ENCODE results near the gene HGFAC.
"Not testable (repeated sequence)": the region's sequence is repeated elsewhere in the genome, so short reads cannot be mapped to it uniquely, and the experiment has no call there.

The HGFAC gene

GRCh38 chr4:3406431-3406830 lies 35.3 kb upstream of the HGFAC start:
- TF ChIP-seq POLR2A (IDR thresholded peaks at IDR 0.05; ENCODE audit: low read depth, low read length): no peak
- DNase-seq (ENCODE audit: insufficient read length, low spot score) (no peak), FAIRE-seq (no peak)

GRCh38 chr4:3407171-3407771 lies 34.5 kb upstream of the HGFAC start:
- no peak for DNase-seq (ENCODE audit: insufficient read length, low spot score)
- no peak for FAIRE-seq
- no peak for TF ChIP-seq POLR2A (IDR thresholded peaks at IDR 0.05; ENCODE audit: low read depth, low read length)

- no peak for TF ChIP-seq POLR2A (IDR thresholded peaks at IDR 0.05; ENCODE audit: low read depth, low read length)
- DNase-seq (ENCODE audit: insufficient read length, low spot score) (no peak), FAIRE-seq (no peak)
These were observed 33.6 kb upstream of the HGFAC start for GRCh38 chr4:3407930-3408792.

- FAIRE-seq (no peak), DNase-seq (ENCODE audit: insufficient read length, low spot score) (no peak)
These were observed 32.9 kb upstream of the HGFAC start for GRCh38 chr4:3408793-3409330.

GRCh38 chr4:3409571-3410091 lies 32.1 kb upstream of the HGFAC start:
- FAIRE-seq: no peak
- no peak for TF ChIP-seq POLR2A (IDR thresholded peaks at IDR 0.05; ENCODE audit: low read depth, low read length)
- DNase-seq (ENCODE audit: insufficient read length, low spot score): no peak

More at GRCh38 chr4:3408793-3409330, 32.9 kb upstream of the HGFAC start:
- TF ChIP-seq POLR2A (IDR thresholded peaks at IDR 0.05; ENCODE audit: low read depth, low read length): no peak

DNA sequence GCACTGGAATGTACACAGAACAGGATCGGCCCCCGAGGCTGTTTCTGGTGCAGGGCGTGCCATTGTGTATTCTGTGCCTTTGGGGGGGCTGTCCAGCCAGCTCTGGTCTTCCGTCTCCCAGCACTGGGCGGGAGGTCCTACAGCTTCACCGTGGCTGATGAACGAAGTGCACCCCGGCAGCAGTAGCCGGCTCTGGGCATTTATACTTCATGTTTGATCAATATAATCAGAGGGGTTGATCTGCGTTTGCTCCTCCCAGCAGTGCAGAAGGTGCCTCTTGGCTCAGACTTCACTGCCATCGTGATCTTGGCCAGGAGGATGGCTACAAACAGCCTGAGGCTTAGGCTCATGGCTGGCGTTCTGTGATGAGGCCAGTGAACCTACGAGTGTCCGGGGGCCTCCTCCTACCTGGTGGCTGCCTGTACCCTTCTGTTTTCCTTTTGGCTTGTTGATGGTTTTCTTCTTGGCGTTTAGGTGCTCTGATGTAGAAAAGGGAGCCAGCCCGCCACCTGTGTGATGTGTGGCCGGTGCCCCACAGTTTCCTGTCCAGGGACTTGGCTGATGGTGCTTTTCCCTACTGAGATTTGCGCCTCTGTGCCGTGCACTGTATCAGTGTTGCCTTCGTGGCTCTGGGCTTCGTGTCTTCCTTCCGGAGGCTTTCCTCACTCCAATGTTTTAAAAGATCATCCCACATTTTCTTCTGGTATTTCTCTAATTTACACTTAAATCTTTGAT lies 31.2 kb upstream of the HGFAC start:
- FAIRE-seq (no peak), DNase-seq (ENCODE audit: insufficient read length, low spot score) (no peak)
- TF ChIP-seq POLR2A (IDR thresholded peaks at IDR 0.05; ENCODE audit: low read depth, low read length): no peak

DNA sequence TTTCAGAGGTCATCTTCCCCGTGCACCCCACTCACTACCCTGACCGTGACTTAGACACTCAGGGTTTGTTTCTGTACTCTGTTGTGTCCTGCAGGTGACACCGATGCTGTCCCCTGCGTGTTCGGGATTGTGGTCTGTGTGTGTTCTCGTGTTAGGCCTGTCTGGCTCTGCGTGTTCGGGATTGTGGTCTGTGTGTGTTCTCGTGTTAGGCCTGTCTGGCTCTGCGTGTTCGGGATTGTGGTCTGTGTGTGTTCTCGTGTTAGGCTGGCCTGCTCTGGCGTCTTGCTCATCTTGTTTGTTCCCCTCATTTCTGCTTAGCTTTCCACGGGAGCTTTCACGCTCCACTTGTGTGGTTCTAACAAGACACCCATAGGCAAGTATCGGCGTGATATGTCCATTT lies 30.6 kb upstream of the HGFAC start:
- not testable (repeated sequence) for DNase-seq (ENCODE audit: insufficient read length, low spot score)

DNA sequence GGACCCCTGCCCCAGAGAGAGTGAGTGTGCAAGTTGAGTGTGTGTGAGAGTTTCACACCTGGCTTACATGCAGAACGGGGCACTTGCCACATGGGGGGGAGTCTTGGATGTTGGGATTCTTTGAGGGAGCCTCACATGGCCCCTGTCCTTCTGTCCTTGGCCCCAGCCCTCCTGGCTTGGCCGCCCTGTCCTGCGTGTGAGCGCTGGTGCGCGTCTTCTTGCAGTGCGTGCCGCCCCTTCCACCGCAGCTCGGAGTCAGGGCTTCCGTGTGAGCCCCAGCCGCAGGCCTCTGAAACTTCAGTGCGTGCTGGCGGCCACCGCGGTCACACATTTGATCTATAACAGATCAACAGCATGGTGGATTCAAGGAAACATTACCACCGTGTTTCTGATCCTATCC lies 30.1 kb upstream of the HGFAC start:
- DNase-seq (ENCODE audit: insufficient read length, low spot score): no peak
- FAIRE-seq: no peak
- no peak for TF ChIP-seq POLR2A (IDR thresholded peaks at IDR 0.05; ENCODE audit: low read depth, low read length)

More for the DNA sequence above, 30.6 kb upstream of the HGFAC start:
- not testable (repeated sequence) for FAIRE-seq

DNA sequence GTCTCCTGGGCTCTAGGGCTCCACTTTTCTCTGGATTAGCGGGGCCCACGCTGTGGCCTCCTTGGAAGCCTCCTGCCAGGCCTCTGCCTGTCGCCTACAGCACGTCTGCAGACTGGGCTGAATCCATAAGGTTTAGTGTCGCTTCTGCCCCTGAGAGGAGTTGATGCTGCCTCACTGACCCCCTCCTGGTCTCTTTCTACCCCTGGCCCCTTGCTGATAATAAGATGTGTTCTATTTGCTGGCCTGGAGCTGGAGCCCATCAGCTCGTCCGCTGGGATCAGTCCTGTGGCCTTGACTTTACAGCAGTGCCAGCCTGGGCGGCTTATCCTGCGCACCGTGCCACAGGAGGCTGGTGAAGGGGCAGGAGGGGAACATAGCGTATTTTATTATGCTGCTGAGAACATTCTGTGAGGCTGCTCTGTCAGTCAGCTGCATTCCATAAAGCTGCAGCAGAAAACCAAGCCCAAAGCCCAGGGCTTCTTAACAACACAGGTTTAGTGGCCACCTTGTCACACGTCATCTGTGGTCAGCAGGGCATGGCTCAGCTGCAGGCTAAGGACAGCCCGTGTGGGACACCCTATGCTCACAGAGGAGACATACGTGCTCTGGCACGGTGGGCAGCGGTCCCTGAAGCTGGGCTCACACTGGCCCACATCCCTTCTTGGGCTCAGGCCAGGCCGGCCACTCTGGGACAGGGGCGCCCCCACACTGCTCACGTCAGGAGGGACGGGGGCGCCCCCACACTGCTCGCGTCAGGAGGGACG lies 29.3 kb upstream of the HGFAC start:
- no peak for DNase-seq (ENCODE audit: insufficient read length, low spot score)
- no peak for FAIRE-seq
- TF ChIP-seq POLR2A (IDR thresholded peaks at IDR 0.05; ENCODE audit: low read depth, low read length): no peak

GRCh38 chr4:3413217-3413671 lies 28.5 kb upstream of the HGFAC start:
- TF ChIP-seq POLR2A (IDR thresholded peaks at IDR 0.05; ENCODE audit: low read depth, low read length): no peak
- no peak for DNase-seq (ENCODE audit: insufficient read length, low spot score)
- no peak for FAIRE-seq

DNA sequence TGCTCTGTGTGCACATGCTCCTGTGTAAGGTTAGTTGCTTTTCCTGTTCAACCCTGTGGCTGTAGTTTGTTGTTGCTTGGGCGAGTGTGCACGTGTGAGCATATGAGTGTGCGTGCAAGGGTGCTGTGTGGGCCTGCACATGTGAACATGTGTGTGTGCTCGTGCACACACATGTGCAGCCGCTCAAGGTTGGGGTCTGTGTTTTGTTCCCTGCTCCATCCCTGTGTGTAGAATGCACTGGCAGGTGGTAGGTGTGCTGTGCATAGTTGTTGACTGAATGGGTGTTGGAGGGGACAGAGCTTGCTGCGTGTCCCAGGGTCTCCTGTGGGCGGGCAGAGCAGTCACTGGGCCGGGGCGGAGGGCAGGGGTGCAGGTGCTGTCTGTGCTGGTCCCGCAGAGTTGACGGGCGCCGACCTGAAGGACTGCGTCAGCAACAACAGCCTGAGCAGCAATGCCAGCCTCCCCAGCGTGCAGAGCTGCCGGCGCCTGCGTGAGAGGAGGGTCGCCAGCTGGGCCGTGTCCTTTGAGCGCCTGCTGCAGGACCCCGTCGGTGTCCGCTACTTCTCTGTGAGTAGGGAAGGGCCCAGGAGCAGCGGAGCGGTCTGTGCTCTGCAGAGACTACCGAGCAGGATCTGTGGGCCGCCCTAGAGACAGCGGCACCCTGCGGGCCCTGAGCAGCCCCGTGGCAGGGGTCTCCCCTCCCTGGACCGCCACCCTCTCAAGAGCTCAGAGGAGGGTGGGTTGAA lies 27.9 kb upstream of the HGFAC start:
- FAIRE-seq (no peak), DNase-seq (ENCODE audit: insufficient read length, low spot score) (no peak)
- no peak for TF ChIP-seq POLR2A (IDR thresholded peaks at IDR 0.05; ENCODE audit: low read depth, low read length)

GRCh38 chr4:3414421-3415279 lies 27.1 kb upstream of the HGFAC start:
- TF ChIP-seq POLR2A (IDR thresholded peaks at IDR 0.05; ENCODE audit: low read depth, low read length): no peak
- DNase-seq (ENCODE audit: insufficient read length, low spot score) (no peak), FAIRE-seq (no peak)

Data from H54 (cell line).